Omental fat pad (tissue), 4 donors: Measurements from ENCODE around the gene SYT1. TPM values are rescaled to one million over a fixed set of nuclear protein-coding genes. Genes with fewer than 3 reads are reported as not detected.
"Not testable (repeated sequence)": the region's sequence is repeated elsewhere in the genome, so short reads cannot be mapped to it uniquely, and the experiment has no call there.

Source experiments
- ATAC-seq: fragments of 150-250 bp; one replicate; pipeline ENCODE4 v1.9.1; 2016; ENCODE audit warnings: mild to moderate bottlenecking, moderate library complexity; ENCODE audit not compliant: low FRiP score
- DNase-seq: peaks from one replicate; pipeline ENCODE4 v3.0.0-alpha.2; 2019; ENCODE audit warnings: low spot score
- total RNA-seq, 4 donors: library from RNA; depleted of rRNA; stranded (reverse); fragments of >200 nt; gene quantifications; one replicate each; pipeline ENCODE4 v1.1.0, GENCODE V29; 2016
- TF ChIP-seq, protein P1 (sequence below), 3 donors: fragments of 450-650 bp; IDR thresholded peaks; one replicate each; pipeline ENCODE4 v1.5.1; 2016 to 2017; ENCODE audit warnings: antibody characterized with exemption in 3 of 3, mild to moderate bottlenecking in 3 of 3, moderate library complexity in 2 of 3

The SYT1 gene
- total RNA-seq, result 1 to 10 TPM in 3 of 4 donors, under 1 TPM in 1; 0.72 to 3.1 (median 1.7) TPM

DNA sequence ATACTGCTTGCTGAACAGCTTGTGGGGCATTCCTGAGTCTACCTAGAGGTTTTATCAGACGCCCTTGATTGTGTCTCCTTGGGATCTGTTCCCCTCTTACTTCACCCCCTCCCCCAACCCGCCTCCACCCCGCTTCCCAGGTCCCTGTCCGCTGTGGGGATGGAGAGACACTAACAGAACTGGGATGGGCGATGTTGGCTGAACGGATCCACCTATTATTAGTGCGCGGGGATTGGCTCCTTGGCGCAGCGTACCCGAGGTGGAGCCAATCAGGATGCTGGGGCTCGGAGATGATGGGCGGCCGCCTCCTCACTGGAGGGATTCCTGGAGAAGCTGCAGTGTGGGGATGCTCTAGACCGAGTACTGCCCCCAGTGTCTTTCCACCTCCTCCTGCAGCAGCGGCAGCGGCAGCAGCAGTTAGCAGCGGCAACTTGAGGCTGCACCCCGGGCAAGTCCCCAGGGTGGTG is at the start of gene SYT1:
Gene SYT1, plus strand, starts transcription at position 372 of the 467 bp plus-strand sequence.
- peak; percentile 21 for DNase-seq
- peak; percentile 62 for ATAC-seq
- TF ChIP-seq, protein P1, sequence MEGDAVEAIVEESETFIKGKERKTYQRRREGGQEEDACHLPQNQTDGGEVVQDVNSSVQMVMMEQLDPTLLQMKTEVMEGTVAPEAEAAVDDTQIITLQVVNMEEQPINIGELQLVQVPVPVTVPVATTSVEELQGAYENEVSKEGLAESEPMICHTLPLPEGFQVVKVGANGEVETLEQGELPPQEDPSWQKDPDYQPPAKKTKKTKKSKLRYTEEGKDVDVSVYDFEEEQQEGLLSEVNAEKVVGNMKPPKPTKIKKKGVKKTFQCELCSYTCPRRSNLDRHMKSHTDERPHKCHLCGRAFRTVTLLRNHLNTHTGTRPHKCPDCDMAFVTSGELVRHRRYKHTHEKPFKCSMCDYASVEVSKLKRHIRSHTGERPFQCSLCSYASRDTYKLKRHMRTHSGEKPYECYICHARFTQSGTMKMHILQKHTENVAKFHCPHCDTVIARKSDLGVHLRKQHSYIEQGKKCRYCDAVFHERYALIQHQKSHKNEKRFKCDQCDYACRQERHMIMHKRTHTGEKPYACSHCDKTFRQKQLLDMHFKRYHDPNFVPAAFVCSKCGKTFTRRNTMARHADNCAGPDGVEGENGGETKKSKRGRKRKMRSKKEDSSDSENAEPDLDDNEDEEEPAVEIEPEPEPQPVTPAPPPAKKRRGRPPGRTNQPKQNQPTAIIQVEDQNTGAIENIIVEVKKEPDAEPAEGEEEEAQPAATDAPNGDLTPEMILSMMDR (IDR thresholded peaks at IDR 0.05), result no peak

GRCh38 chr12:78818487-78818886 is 46.1 kb upstream of the SYT1 start:
- TF ChIP-seq, protein P1 (IDR thresholded peaks at IDR 0.05), result no peak
- DNase-seq, result no peak
- no peak for ATAC-seq

- TF ChIP-seq, protein P1 (IDR thresholded peaks at IDR 0.05), result no peak
- DNase-seq (no peak), ATAC-seq (no peak)
Measured at GRCh38 chr12:78820946-78821345, 43.6 kb upstream of the SYT1 start.

DNA sequence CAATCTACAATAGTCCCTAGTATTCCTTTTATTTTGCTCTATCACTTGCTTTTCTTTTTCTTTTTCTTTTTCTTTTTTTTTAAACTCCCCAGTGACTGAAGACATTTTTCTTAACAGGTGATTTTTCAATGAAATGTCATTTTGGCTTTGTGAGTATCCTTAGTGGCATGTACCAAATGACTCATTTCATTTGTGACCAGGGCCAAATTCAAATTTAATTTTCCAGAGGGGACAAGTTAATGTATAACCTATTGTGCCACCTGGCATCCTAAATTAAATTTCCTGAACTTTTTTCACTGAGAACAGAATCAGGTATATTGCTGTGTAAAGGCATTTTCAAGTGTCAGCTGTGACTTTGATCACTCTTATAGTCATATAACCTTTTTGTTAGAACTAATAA is 39.7 kb upstream of the SYT1 start:
- ATAC-seq (no peak), DNase-seq (no peak)
- TF ChIP-seq, protein P1 (IDR thresholded peaks at IDR 0.05), result no peak

- TF ChIP-seq, protein P1 (IDR thresholded peaks at IDR 0.05), result no peak
- DNase-seq (no peak), ATAC-seq (no peak)
Measured at GRCh38 chr12:78829690-78830089, 34.9 kb upstream of the SYT1 start.

DNA sequence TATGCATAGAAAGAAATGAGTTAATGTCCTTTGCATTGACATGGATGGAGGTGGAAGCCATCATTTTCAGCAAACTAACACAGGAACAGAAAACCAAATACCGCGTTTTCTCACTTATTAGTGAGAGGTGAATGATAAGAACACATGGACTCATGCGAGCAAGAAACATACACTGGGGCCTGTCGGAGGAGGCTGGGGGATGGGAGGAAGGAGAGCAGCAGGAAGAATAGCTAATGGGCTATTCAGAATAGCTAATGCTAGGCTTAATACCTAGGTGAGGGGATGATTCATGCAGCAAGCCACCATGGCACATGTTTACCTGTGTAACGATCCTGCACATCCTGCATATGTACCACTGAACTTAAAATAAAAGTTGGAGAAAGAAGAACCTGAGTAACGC is 29.1 kb upstream of the SYT1 start:
- TF ChIP-seq, protein P1 (IDR thresholded peaks at IDR 0.05), result no peak
- DNase-seq (no peak), ATAC-seq (no peak)

GRCh38 chr12:78840518-78841019 is 24.0 kb upstream of the SYT1 start:
- DNase-seq, ATAC-seq: not testable (repeated sequence)
